Cortex of kidney (tissue), 1 donor: ENCODE data around the gene PI4KA.
"Not testable (repeated sequence)": the region's sequence is repeated elsewhere in the genome, so short reads cannot be mapped to it uniquely, and the experiment has no call there.

Experiments used
- DNase-seq: peaks from one replicate; lab custom pipeline; 2025; lab: John Stamatoyannopoulos, UW

PI4KA gene

DNA sequence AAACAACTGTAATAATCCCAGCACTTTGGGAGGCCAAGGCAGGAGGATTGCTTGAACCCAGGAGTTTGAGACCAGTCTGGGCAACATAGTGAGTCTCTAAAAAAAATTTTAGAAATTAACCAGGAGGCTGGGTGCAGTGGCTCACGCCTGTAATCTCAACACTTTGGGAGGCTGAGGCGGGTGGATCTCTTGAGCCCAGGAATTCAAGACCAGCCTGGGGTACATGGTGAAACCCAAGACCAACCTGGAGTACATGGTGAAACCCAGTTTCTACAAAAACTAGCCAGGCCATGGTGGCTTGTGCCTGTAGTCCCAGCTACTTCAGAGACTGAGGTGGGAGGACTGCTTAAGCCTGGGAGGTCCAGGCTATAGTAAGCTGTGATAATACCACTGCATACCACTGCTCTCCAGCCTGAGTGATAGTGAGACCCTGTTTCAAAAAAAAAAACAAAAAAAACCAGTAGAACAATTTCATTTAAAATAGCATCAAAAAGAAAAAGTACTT is 11.2 kb downstream of the PI4KA start:
- DNase-seq: no peak

DNA sequence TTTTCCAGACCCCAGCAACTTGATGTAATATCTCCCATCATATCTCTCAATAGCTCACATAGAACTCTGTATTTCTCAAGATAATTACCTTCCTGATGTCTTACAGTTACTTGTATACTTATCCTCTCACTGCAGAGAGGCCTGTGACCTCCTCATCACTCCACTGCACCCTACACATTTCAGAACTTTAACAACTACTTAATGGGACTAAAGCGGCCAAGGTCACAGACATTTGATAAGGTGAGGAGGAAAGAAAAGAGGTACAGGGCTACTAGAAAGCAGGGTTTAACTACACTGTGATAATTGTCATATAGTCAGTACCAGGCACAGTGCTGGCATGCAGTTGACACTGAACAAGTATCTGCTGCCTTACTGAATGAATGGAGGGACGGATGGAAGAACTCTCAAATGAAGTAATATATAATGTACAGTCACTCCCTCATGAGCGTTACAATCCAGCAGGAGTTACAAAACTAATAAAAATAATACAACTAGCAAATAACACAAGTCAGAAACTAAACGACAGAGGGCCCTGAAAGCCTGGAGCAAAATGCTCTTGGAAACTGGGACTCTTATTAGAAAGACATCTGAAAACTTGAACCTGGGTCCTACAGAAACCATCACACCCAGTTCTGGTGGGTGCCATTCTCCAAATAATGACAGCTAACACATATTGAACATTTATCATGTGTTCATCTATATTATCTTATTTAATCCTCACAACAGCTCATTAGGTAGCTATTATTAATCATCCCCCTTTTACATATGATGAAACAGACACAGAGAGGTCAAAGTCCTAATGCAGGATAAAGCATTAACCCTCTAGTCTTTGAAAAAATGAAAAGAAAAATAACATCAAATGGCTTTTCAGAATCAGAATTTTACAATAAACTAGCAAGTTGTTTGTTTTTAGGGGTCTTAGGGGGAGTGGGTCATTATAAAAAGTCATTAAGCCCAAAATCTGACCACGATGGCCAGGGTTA is 14.3 kb downstream of the PI4KA start:
- no peak for DNase-seq

DNA sequence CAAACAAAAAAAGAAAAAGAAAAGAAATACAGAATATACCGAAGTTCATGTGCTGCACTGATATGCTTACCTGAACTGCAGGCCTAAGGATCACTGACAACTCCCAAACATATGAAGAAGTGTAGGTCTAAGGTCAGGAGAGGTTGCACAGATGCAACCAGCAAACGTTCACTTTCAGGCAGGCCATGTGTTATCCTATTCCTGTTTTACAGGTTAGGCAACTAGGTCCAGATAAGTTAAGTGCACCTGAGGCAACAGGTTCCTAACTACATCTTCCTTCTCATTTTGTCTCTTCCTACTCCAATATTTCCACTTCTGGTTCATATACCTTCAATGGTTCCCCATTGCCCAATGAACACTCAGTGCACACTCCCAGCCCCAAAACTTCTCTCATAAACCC is 15.1 kb downstream of the PI4KA start:
- no peak for DNase-seq

DNA sequence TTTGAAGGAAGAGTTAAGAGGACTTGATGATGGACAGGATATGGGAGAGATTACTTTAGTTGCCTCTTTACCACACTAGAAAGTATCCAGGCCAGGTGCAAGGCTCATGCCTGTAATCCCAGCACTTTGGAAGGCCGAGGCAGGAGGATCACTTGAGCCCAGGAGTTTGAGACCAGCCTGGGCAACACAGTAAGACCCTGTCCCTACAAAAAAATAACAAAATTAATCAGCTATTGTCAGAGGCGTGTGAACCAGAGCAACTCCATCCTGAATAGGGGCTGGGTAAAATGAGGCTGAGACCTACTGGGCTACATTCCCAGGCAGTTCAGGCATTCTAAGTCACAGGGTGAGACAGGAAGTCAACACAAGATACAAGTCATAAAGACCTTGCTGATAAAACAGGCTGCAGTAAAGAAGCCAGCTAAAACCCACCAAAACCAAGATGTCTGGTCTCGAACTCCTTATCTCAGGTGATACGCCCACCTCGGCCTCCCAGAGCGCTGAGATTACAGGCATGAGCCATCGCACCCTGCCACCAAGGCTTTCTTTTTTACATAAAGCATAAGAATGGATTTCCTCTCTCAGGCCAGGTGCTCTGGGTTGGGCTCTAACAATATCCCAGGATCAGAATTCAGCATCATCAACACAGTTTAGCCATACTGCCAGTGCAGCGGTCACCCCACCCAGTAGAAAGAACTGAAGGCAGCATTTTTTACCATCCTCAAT is 17.8 kb downstream of the PI4KA start:
- no peak for DNase-seq

DNA sequence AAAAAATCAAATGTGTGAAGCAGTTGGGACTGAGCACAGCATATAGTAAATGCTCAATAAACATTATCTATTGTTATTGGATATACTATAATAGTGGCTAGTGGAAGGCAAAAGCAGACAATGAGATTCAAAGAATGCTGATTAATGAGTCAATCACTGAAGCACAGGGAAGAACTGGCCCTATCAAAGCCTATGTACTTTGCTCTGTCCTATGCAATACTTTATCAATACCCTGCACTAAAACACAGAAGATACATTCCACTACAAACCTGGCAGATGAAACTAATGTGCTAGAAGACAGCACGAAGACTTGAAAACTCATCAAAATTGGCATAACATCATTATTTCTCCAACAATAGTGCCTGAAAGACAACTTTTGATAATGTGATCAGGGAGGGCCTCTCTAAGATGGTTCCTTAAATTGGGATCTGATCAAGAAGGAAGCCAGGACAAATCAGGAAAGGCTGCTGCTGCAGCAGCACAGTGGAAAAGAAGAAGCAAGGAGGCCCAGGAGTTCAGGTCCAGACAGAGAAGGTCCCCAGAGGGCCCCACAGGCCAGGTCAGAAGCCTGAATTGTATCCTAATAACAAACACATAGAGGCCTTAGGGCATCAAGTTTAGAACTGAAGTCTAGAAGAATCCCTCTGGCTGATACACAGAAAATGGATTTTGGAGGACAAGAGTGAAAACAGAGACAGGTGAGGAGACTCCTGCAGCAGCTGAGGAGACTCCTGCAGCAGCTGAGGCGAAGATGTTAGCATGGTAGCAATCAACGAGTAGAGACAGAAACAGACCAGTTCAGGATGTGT is 18.6 kb downstream of the PI4KA start:
- DNase-seq: no peak

DNA sequence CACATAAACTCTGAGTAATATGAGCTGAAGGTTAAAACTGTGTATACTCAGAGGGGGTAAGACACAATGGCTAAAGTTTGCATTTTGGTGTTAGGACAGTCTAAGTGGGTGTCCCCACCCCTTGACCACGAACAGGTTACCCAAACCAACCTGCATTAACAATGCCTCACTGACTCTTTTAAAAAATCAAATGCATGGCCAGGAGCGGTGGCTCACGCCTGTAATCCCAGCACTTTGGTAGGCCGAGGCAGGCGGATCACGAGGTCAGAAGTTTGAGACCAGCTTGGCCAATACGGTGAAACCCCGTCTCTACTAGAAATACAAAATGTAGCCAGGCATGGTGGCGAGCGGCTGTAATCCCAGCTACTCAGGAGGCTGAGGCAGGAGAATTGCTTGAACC is 19.3 kb downstream of the PI4KA start:
- not testable (repeated sequence) for DNase-seq

DNA sequence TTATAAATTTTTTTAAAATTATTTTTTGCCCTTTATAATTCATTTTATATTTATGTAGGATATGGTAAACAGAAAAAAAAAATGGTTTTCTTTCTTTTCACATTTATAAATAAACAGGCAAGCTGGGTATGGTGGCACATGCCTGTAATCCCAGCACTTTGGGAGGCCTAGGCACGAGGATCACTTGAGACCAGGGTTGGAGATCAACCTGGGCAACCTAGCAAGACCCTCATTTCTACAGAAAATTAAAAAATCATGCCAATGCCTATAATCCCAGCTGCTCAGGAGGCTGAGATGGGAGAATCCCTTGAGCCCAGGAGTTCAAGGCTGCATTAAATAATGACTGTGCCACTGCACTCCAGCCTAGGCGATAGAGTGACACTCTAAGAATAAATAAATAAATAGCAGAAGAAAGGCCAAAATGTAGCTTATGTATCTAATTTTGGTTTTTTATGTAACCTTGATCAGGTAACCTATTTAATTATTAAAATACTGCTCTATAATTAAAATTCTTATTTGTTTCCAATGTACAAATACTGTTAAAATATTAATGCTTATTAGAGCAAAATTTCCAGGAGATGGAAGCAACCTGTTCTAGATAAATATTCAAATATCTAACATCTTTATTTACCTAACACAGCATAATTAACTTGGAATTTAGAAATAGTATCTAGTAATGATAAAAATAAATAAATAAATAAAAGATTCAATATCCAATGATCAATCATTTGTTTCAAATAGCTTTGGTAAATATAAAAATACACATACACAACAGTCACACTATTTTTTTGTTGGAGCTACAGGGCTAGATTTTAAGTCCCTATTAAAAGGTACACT is 21.4 kb downstream of the PI4KA start:
- DNase-seq: no peak

DNA sequence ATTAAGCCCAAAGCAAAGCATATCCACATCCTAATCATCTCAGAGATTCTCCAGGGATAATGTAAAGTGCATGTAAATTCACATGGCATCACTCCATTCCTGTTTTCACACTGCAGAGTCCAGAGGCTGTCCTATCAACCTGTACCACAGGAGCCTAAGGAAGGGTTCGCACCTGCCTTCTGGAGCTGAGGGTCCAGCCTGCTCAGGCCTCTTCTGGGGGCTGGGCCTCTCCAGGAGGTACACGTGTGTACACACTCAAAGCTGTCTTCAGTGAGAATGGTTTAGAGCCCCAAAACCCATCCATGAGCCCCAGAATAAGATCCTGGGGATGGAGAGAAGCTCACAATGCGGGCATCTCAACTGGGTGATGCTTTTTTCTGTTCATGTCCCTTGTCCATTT is 23.9 kb downstream of the PI4KA start:
- no peak for DNase-seq

DNA sequence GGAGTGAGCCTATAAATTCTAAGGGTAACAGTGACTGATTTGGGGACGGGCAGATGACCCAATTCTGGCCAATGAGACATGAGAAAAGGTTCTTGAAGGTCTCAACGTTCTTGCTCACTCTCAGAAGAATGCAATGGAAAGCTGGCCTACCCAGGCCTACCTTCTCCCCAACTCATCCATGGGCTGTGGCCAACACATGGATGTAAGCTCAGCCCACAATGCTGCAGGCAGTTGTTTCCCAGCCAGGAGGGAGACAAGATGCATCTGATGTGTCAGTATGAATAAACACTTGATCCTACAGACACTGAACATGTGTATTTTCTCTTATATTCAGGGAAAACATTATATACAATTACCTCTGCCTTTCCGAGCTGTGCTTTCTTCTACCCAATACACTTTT is 24.4 kb downstream of the PI4KA start:
- DNase-seq: no peak

DNA sequence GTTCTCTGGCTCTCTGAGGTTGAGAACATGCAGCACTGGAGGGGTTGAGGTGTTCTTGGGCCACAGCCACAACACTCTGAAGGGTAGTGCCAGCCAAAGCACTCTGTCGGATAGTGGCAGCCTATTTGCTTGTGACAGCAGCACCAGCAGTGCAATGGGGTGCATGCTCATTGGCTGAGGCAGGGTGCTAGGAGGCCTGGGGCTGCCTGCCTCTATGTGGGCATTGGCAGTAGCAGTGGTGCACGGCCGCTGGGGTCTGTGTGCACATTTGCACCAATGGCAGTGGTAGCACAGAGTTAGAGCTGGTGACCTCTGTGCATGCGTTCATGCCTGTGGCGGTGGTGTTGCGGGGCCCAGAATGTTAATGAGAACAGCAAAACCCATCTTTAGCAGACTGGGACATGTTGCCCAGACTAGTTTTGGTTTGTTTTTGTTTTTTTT is 25.4 kb downstream of the PI4KA start:
- DNase-seq: no peak

DNA sequence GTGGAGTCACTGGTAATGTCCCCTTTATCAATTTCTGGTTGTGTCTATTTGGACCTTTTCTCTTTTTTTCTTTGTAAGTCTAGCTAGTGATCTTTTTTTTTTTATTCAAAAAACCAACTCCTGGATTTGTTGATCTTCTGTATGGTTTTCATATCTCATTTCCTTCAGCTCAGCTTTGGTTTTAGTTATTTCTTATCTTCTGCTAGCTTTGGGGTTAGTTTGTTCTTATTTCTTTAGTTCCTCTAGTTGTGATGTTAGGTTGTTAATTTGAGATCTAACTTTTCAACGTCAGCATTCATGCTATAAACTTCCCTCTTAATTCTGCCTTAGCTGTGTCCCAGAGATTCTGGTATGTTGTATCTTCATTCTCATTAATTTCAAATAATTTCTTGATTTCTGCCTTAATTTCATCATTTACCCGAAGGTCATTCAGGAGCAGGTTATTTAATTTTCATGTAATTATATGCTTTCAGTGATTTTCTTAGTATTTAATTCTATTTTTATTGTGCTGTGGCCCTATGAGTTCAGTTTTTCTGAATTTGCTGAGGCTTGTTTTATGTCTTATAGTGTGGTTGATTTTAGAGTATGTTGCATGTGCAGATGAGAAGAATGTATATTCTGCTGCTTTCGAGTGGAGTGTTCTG is 29.0 kb downstream of the PI4KA start:
- no peak for DNase-seq

DNA sequence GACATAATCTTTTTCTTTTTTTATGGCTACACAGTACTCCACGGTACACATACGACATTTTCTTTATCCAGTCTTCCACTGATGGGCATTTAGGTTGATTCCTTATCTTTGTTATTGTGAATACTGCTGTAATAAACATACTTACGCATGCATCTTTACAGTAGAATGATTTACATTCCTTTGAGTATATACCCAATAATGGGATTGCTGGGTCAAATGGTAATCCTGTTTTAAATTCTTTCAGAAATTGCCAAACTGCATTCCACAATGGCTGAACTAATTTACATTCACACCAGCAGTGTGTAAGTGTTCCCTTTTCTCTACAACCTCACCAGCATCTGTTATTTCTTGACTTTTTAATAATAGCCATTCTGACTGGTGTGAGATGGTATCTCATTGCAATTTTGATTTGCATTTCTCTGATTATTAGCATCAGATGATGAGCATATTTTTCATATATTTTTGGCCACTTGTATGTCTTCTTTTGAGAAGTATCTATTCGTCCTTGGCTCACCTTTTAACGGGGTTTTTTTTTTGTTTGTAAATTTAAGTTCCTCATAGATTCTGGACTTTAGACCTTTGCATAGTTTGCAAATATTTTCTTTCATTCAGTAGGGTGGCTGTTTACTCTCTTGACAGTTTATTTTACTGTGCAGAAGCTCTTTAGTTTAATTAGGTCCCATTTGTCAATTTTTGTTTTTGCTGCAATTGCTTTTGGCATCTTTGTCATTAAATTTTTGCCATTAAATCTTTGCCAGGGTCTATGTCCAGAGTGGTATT is 32.0 kb downstream of the PI4KA start:
- DNase-seq: not testable (repeated sequence)

DNA sequence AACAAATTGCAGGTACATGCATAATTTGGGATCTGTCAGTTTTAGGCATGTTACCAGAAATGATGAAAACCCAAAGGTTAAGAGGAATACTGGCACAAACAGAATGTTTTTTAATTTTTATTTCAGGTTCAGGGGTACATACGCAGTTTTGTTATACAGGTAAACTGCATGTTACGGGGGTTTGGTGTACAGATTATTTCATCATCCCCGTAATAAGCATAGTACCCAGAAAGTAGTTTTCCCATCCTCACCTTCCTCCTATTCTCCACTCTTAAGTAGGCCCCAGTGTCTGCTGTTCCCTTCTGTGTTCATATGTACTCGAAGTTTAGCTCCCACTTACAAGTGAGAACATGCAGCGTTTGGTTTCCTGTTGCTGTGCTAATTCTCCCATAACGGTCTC is 33.0 kb downstream of the PI4KA start:
- DNase-seq: no peak

DNA sequence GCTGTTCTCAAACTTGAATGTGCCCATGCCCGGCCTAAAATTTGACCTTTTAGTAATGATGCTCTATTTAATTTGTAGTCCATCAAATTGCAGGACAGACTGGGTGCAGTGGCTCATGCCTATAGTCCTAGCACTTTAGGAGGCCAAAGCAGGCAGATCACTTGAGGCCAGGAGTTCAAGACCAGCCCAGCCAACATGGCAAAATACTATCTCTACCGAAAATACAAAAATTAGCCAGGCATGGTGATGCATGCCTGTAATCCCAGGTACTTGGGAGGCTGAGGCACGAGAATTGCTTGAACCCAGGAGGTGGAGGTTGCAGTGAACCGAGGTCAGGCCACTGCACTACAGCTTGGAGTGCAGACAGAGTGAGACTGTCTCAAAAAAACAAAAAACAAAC is 33.4 kb downstream of the PI4KA start:
- DNase-seq: not testable (repeated sequence)

DNA sequence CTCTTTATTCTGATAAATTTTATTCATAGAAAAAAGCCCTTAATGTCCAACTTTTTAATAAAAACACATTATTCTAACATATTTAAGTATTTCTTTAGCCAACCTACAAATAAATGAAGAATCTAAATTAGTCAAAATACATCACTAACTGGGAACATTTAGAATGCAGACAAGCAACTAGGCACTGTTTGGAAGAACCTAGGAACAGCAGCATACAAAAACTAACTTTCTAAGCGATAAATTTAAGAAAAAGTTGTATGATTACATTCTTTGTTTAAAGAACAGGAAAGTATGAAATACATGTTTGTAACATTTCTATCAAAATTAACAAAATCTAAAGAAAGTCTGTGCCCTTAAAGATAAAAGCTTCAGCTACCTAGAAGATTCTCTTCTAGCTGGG is 35.3 kb downstream of the PI4KA start:
- DNase-seq: no peak

DNA sequence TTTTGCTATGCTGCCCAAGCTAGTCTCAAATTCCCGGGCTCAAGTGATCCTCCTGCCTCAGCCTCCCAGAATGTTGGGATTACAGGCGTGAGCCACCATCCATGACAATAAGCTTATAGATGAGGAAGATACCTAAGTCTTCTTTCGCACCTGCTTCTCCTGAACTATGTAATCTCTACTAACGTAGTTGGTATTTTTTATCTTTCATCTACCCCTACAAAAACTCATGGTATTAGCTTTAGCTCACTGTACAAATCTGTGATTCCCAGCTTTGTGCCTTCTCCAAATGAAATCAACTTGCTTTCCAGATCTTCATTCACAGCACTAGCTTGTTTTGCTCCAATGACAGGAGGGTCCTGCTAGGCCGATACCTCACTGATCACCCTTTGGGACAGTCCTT is 36.4 kb downstream of the PI4KA start:
- no peak for DNase-seq

DNA sequence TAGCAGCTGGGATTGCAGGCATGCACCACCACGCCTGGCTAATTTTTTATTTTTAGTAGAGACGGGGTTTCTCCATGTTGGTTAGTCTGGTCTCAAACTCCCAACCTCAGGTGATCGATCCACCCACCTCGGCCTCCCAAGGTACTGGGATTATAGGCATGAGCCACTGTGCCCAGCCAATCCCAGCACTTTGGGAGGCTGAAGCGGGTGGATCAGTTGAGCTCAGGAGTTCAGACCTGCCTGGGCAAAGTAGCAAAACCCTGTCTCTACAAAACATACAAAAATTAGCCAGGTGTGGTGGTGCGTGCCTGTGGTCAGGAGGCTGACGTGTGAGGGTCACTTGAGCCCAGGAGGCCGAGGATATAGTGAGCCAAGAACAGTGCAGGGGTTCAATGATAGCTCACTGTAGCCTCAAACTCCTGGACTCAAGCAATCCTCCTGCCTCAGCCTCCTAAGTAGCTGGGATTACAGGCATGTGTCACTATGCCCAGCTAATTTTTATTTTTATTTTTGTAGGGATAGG is 36.8 kb downstream of the PI4KA start:
- not testable (repeated sequence) for DNase-seq

DNA sequence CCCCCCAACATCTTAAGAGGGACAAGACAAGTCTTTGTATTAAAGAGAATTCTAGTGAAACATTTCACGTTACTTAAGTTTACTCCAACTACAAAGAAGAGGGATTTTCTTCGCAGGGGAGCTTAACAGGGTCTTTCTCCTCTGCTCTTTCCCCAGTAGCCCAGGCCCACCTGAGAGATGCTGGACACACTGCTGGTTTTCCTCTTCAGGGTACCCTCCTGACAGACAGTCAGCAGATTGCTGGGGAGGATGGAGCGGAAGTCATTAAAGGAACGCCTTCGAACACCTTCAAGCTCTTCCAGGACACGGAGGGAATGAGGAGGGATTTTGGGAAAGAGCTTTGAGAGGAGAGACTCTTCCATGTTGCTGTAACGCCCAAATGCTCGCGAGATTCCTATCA is 39.1 kb downstream of the PI4KA start:
- DNase-seq: no peak

DNA sequence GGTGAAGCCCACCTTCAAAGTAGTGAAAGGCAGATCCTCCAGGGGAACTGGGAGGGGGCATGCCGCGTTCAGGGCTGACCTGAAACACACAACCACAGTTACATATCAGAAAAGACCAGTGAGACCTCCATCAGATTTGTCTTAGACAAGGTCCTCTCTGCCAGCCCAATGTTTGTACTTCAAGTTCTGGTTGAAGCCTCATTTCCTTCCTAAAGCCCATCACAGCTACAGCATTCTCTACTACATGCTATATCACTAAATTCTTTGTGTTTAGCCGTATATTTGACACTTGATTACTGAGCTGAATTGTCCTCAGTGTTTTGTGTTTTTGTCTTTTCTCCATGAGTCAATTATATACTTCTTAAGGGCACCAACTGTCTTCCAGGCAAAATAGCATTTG is 40.1 kb downstream of the PI4KA start:
- DNase-seq: no peak

DNA sequence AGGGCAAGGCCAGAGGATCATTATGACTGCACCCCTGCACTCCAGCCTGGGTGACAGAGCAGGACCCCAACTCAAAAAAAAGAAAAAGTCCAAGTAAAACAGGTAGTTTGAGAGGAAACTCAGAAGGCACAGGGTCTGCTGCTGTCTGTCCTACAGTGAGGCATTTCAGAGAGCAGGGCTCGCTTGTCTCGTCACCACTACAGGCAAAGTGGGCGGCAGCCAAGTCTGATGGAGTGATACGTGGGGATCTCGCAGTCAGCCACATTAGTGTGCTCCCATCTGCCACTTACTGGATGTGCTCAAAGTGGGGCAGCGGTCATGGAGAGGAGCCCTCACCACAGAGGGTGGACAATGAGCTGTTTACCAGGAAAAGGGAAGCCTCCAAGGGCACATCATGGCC is 42.1 kb downstream of the PI4KA start:
- no peak for DNase-seq
